Uterus (tissue), 2 donors: ENCODE results near the gene C1QTNF5.

Experiments used
- POLR2A ChIP-seq, 2 donors: fragments of 450-650 bp; IDR thresholded peaks; one replicate each; pipeline ENCODE4 v1.6.1; 2016; ENCODE audit warnings: antibody characterized with exemption in 2 of 2, mild to moderate bottlenecking in 1 of 2, moderate library complexity in 1 of 2
- TF ChIP-seq, protein P1 (sequence below), 4 experiments: fragments of 200-600 bp in 2 of 4; fragments of 450-650 bp in 2 of 4; sonication (generic) in 2 of 4; IDR thresholded peaks; one replicate each; pipeline ENCODE4 v1.5.1; 2016 to 2019; ENCODE audit warnings: antibody characterized with exemption in 4 of 4, mild to moderate bottlenecking in 2 of 4, moderate library complexity in 1 of 4

- TF ChIP-seq, protein P1, sequence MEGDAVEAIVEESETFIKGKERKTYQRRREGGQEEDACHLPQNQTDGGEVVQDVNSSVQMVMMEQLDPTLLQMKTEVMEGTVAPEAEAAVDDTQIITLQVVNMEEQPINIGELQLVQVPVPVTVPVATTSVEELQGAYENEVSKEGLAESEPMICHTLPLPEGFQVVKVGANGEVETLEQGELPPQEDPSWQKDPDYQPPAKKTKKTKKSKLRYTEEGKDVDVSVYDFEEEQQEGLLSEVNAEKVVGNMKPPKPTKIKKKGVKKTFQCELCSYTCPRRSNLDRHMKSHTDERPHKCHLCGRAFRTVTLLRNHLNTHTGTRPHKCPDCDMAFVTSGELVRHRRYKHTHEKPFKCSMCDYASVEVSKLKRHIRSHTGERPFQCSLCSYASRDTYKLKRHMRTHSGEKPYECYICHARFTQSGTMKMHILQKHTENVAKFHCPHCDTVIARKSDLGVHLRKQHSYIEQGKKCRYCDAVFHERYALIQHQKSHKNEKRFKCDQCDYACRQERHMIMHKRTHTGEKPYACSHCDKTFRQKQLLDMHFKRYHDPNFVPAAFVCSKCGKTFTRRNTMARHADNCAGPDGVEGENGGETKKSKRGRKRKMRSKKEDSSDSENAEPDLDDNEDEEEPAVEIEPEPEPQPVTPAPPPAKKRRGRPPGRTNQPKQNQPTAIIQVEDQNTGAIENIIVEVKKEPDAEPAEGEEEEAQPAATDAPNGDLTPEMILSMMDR (IDR thresholded peaks at IDR 0.05) = no peak
- TF ChIP-seq POLR2A (IDR thresholded peaks at IDR 0.05) = no peak
Measured at GRCh38 chr11:119337581-119338317, 2.9 kb downstream of the C1QTNF5 start.
